Measurements from ENCODE around the gene SH3GLB1.

The SH3GLB1 gene

DNA sequence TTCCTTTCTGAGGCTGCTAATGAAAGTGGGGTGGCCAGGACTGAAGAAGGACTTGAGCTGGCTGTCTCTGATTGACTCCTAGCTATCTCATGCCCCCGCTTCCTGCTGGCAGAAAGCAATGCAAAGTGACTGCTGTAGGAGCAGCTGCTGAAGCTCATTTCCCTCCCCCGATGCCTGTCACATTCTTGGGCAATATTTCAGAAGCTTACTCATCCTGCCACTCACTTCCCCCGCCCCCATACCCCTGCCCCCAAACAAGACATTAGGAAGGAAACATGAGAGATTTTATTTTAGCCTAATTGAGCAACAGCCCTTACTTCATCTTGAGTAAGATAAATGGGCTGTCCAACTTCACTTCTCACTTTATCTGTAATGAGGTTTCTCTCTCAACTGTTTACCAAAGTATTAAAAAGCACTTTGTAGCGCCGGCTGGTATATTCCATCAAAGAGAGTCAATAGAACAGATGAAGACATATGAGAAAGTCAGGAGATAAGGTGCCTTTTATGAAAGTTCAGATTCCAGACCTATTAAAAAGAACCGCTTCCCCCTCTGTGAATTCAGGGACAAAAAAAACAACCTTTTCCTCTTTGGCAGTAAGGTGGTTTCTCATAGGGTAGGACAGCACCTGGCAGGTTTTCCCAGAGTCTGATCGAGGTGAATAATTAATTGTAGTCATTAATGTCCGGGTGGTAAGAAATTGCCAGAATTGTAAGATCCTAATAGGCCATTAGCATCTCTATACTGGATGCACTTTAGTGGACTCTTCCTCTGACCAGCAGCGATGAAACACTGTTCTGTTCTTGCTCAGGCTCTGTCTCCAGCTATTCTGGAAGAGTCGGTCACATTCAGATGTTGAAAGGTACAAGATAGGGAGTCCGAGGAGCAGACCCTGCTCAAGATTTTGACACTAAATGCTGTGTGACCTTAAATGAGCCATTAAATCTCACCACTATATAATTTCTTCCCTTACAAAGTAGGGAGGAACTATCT is 70.2 kb downstream of the SH3GLB1 start:
- peak; percentile 85 for DNase-seq

DNA sequence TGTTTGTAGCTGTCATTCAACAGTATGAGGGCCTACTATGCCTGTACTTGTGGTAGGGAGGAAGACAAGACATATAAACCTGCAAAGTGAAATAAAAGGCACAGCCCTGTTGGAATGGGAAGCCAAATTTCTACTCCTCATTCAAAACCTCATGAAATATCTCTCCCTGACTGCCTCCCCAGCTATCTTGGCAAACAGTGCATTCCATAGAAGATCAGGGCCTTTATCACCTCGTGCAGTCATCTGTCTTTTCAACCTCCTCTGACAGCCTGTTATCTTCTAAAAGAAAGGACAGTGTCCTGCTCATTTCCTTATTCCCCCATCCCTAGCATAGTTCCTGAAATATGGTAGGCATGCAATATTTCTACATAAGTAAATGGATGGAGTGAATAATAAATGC is 71.0 kb downstream of the SH3GLB1 start:
- no peak for DNase-seq

DNA sequence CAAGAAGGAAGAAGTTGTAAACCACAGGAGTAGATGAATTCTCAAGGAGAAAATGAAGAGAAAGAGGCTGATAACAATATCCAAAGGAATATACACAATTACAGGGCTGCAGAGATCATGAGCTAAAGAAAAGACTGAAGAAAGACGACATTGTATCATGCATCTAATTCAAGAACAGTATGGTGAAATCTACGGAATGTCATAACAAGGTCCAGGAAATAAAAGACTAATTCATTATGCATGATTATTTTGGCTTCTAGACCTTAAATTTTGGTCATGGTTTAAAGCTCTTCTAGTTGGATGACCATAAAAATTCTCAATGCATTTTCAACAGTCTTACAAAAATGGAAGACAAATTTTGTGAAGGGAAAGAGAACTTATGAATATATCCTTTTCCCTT is 71.7 kb downstream of the SH3GLB1 start:
- no peak for DNase-seq

DNA sequence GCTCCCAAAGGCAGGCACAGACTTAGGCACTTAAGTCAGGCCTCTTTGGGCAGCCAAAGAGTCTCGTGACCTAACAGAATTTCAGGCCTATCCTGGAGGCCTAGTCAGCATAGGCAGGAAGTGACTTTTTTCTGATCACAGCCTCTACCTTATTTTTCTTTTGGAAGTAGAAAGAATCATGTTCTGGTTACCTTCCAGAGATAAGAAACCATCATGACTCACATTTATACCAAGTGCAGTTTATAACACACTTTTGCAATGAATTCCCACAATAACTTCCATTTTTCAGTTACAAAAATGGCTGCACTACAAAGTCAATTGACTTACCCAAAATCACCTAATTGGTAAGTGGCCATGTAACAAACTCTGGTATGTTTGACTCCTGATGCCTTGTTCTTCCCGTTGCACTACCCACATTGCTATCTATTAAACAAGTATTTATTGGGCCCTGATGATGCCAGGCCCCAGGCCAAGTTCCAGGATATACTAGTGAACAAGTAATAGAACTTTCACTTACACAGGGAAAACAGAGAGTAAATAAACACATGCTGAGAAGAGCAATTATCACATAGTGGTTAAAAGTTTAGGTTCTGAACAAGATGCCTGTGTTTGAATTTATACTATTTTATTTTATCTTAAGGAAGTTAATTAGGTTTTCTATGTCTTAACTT is 74.3 kb downstream of the SH3GLB1 start:
- DNase-seq = no peak

- no peak for DNase-seq
These were observed 75.2 kb downstream of the SH3GLB1 start for GRCh38 chr1:86779308-86780191.

DNA sequence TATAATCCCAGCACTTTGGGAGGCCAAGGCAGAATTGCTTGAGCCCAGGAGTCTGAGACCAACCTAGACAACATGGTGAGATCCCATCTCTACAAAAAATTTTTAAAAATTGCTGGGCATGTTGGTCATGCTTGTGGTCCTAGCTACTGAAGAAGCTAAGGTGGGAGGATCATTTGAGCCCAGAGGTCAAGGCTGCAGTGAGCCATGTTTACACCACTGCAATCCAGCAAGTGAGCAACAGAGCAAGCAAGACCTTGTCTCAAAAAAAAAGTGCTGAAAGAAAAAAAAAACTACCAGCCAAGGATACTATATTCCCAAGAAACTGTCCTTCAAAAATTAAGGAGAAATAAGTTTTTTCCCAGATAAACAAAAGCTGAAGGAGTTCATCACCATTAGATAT is 78.1 kb downstream of the SH3GLB1 start:
- no peak for DNase-seq

- DNase-seq = no peak
These were observed 83.2 kb downstream of the SH3GLB1 start for GRCh38 chr1:86787621-86788020.

- no peak for DNase-seq
These were observed 84.2 kb downstream of the SH3GLB1 start for GRCh38 chr1:86788300-86789206.

- no peak for DNase-seq
These were observed 90.9 kb downstream of the SH3GLB1 start for GRCh38 chr1:86795316-86795715.

Data from activated CD4-positive, alpha-beta T cell treated with anti-CD3 and anti-CD28 coated beads, Interleukin-2, Interleukin-6, amounts not matched to agents 100 ng/mL and 50 ng/mL, durations not matched to agents 16 hours and 8 hours (primary cell).